Heart left ventricle (tissue), 16 donors: ENCODE data around the gene UBE2H. TPM values are rescaled to one million over a fixed set of nuclear protein-coding genes. Genes with fewer than 3 reads are reported as not detected.
A peak's percentile ranks its signal among the peaks of the same experiment; 100 is the strongest.
"Not testable (repeated sequence)": the region's sequence is repeated elsewhere in the genome, so short reads cannot be mapped to it uniquely, and the experiment has no call there.

Experiments used
- ATAC-seq, 4 donors: fragments of 200-7000 bp; cut with Tn5 transposase; one replicate each; pipeline ENCODE4 v1.9.1; 2020 to 2022; ENCODE audit warnings: moderate library complexity in 4 of 4, mild to moderate bottlenecking in 3 of 4, moderate number of reproducible peaks in 1 of 4
- DNase-seq, 5 donors: peaks; one replicate each; pipeline ENCODE4 v3.0.0-alpha.2; 2020
- H3K27ac ChIP-seq, 12 donors: fragments of 200-600 bp; sonication (generic) in 4 of 12; one replicate each; pipeline versions ENCODE4 v1.5.0 to v1.8.0; 2016 to 2022; ENCODE audit warnings: mild to moderate bottlenecking in 2 of 12
- H3K27me3 ChIP-seq, 9 donors: fragments of 200-600 bp; sonication (generic) in 2 of 9; one replicate each; pipeline versions ENCODE4 v1.5.1 to v1.8.0; 2016 to 2022; ENCODE audit warnings: mild to moderate bottlenecking in 3 of 9
- H3K36me3 ChIP-seq, 9 donors: fragments of 200-600 bp; sonication (generic) in 2 of 9; one replicate each; pipeline versions ENCODE4 v1.5.0 to v1.8.0; 2018 to 2022; ENCODE audit warnings: mild to moderate bottlenecking in 2 of 9
- H3K4me1 ChIP-seq, 12 donors: fragments of 200-600 bp; sonication (generic) in 4 of 12; one replicate each; pipeline versions ENCODE4 v1.5.0 to v1.8.0; 2016 to 2022; ENCODE audit warnings: mild to moderate bottlenecking in 3 of 12
- H3K4me3 ChIP-seq, 12 donors: fragments of 200-600 bp; sonication (generic) in 4 of 12; one replicate each; pipeline versions ENCODE4 v1.5.0 to v1.8.0; 2017 to 2022; ENCODE audit warnings: mild to moderate bottlenecking in 9 of 12, moderate library complexity in 4 of 12
- H3K9me3 ChIP-seq, 12 donors: fragments of 200-600 bp; sonication (generic) in 4 of 12; one replicate each; pipeline versions ENCODE4 v1.5.0 to v1.8.0; 2016 to 2022; ENCODE audit warnings: mild to moderate bottlenecking in 1 of 12
- CTCF ChIP-seq, 12 donors: fragments of 200-600 bp; sonication (generic) in 4 of 12; IDR thresholded peaks; one replicate each; pipeline versions ENCODE4 v1.5.0 to v1.8.0; 2018 to 2022; ENCODE audit warnings: antibody characterized with exemption in 12 of 12, mild to moderate bottlenecking in 5 of 12
- POLR2A ChIP-seq, 2 donors: fragments of 450-650 bp; IDR thresholded peaks; one replicate each; pipeline ENCODE4 v1.6.1; 2017; ENCODE audit warnings: antibody characterized with exemption in 2 of 2, mild to moderate bottlenecking in 2 of 2, moderate library complexity in 2 of 2
- WGBS, 4 donors: extraction: QIAGEN DNeasy Blood & Tissue Kit in 2 of 4; methylation state at CpG; one replicate each; pipeline versions ENCODE4 v1.1.5 to v1.1.7; 2013 to 2018; 5-methylcytosine and 5-hydroxymethylcytosine counted together
- intact Hi-C, 10 donors: fragments of 100-400 bp; cut with DNase I; formaldehyde crosslinking; loops; one replicate each; pipeline versions ENCODE4 v1.11.1 to v1.14.2; 2022
- polyA plus RNA-seq, 2 donors: library from polyadenylated mRNA; stranded (reverse); fragments of 200-250 nt; gene quantifications; one replicate each; pipeline ENCODE4 v1.2.3, GENCODE V29; 2013
- total RNA-seq, 9 donors: library from RNA; depleted of rRNA in 2 of 9; stranded (reverse); fragments of >200 nt in 2 of 9; fragmentation: NEBNext Ultra II Directional in 3 of 9; extraction: Animal tissue kit (Norgen Biotek cat#: 25700) in 3 of 9; gene quantifications; one replicate each; pipeline versions ENCODE4 v1.1.0 to v1.2.4, GENCODE V29; 2016 to 2023
- donor health status: ischemic (EF 13 %, LVEDD 7.1; RV severe dilation, severe dysfunction).
- donor health status: healthy with polysubstance abuse.
- donor health status: DM: no; HTN: yes; CAD: no.
- donor health status: DM: no; HTN: no; CAD: no.
- donor health status: ischemic (EF 25% LVEDD 6.9; RV normal size, moderate dysfunction).
- donor health status: ischemic (EF 25% LVEDD 5.7; RV mildly dilated, moderate dysfunction).
- donor health status: healthy.
- donor health status: DM: yes; HTN: yes; CAD: no.
- donor health status: ischemic (EF 35%, LVEDD 5.7; RV mildly dilated, moderate dysfunction).
- donor health status: nonischemic (EF 11% LVEDD 7.7; RV severe dilation, severe dysfunction).
- donor health status: DM: yes; HTN: yes; CAD: no.
- donor health status: PGD.
- donor health status: ischemic (EF 29% LVEDD 5.4; RV normal size, mild dysfunction).
- donor health status: nonischemic (EF 23%, LVEDD 6.1; RV moderate dilation, normal function).

The UBE2H gene
- total and polyA plus RNA-seq, 11 donors = 46.5 to 219 (median 112) TPM

GRCh38 chr7:129865093-129865924 lies 87.5 kb downstream of the UBE2H start:
- Histone ChIP-seq H3K27ac (peak overlapping the region; percentile 13 to 90 (median 83)), H3K4me3 (no peak overlapping the region), H3K36me3 (no peaks in the 10 kb centered on the region), H3K27me3 (no peaks in the 10 kb centered on the region), H3K9me3 (no peaks in the 10 kb centered on the region), H3K4me1 (peaks cover 3 to 86% (median 66%) of the 10 kb centered on the region in 12 donors)
- WGBS, 4 donors = 67 to 72% (median 70%) methylated on average over 4 of the region's 4 CpGs
- intact Hi-C loops = no loop called here
- no peak for DNase-seq
- ATAC-seq = no peak
- TF ChIP-seq POLR2A (IDR thresholded peaks at IDR 0.05) (no peak), CTCF (IDR thresholded peaks at IDR 0.05) (no peak)

- H3K4me3 ChIP-seq, DNase-seq, ATAC-seq, H3K27me3 ChIP-seq, H3K9me3 ChIP-seq, H3K36me3 ChIP-seq: not testable (repeated sequence)
- intact Hi-C loops = loop anchor here in 4 of 10 donors (5.0 kb wide), 1 partner anchor 88 kb away; the partner anchor contains the start of gene UBE2H (in 4 of the 4)
- H3K4me1 ChIP-seq = peaks cover 3 to 88% (median 72%) of the 10 kb centered on the region in 12 donors
- WGBS, 4 donors = 72 to 94% (median 92%) methylated on average over 8 of the region's 8 CpGs
- H3K27ac ChIP-seq = peak overlapping the region; percentile 9 to 90 (median 83)
These were observed 88.1 kb downstream of the UBE2H start for GRCh38 chr7:129864676-129865075.

GRCh38 chr7:129864042-129864441 lies 88.7 kb downstream of the UBE2H start:
- ATAC-seq (peak; percentile 61 to 88 (median 70)), DNase-seq (peak in 4 of 5 donors; percentile 22 to 60 (median 40))
- peak overlapping the region; percentile 9 to 90 (median 83) for H3K27ac ChIP-seq
- peaks cover 3 to 91% (median 78%) of the 10 kb centered on the region in 12 donors for H3K4me1 ChIP-seq
- no peaks in the 10 kb centered on the region for H3K27me3 ChIP-seq
- intact Hi-C loops = loop anchor here in 4 of 10 donors (5.0 kb wide), 1 partner anchor 88 kb away; the partner anchor contains the start of gene UBE2H (in 4 of the 4)
- WGBS, 4 donors = 11 to 26% (median 20%) methylated on average over 3 of the region's 3 CpGs
- no peak overlapping the region for H3K4me3 ChIP-seq
- no peaks in the 10 kb centered on the region for H3K9me3 ChIP-seq
- TF ChIP-seq CTCF (IDR thresholded peaks at IDR 0.05) (no peak), POLR2A (IDR thresholded peaks at IDR 0.05) (no peak)
- no peaks in the 10 kb centered on the region for H3K36me3 ChIP-seq

GRCh38 chr7:129862682-129863081 lies 90.1 kb downstream of the UBE2H start:
- H3K27me3 ChIP-seq = no peaks in the 10 kb centered on the region
- H3K36me3 ChIP-seq = no peaks in the 10 kb centered on the region
- H3K9me3 ChIP-seq = no peaks in the 10 kb centered on the region
- 28 to 50% (median 48%) methylated on average over 3 of the region's 3 CpGs for WGBS, 4 donors
- intact Hi-C loops = loop anchor here in 4 of 10 donors (5.0 kb wide), 1 partner anchor 90 kb away; the partner anchor contains the start of gene UBE2H (in 4 of the 4)
- DNase-seq (peak in 3 of 5 donors; percentile 46 to 51 (median 48)), ATAC-seq (peak; percentile 73 to 91 (median 78))
- no peak overlapping the region for H3K4me3 ChIP-seq
- TF ChIP-seq CTCF (IDR thresholded peaks at IDR 0.05) (no peak), POLR2A (IDR thresholded peaks at IDR 0.05) (no peak)
- H3K27ac ChIP-seq = peak overlapping the region; percentile 9 to 90 (median 84)
- peaks cover 3 to 92% (median 85%) of the 10 kb centered on the region in 12 donors for H3K4me1 ChIP-seq

- not testable (repeated sequence) for H3K9me3 ChIP-seq, DNase-seq, ATAC-seq, H3K27me3 ChIP-seq, H3K4me3 ChIP-seq
- peaks cover 3 to 93% (median 77%) of the 10 kb centered on the region in 12 donors for H3K4me1 ChIP-seq
- H3K36me3 ChIP-seq = peaks cover 0 to 12% (median 0%) of the 10 kb centered on the region in 9 donors
- 69 to 75% (median 71%) methylated on average over 6 of the region's 6 CpGs for WGBS, 4 donors
- intact Hi-C loops = loop anchor here in 4 of 10 donors (5.0 kb wide), 1 partner anchor 92 kb away; the partner anchor contains the start of gene UBE2H (in 4 of the 4)
- peak overlapping the region in 11 of 12 donors; percentile 26 to 90 (median 85) for H3K27ac ChIP-seq
These were observed 92.0 kb downstream of the UBE2H start for GRCh38 chr7:129860784-129861183.
